Measurements from ENCODE around the gene CSF3R. TPM values are rescaled to one million over a fixed set of nuclear protein-coding genes. Genes with fewer than 3 reads are reported as not detected.
A peak's percentile ranks its signal among the peaks of the same experiment; 100 is the strongest.

Gene CSF3R
- total RNA-seq, 1 donor from 2014 or later: not detected

DNA sequence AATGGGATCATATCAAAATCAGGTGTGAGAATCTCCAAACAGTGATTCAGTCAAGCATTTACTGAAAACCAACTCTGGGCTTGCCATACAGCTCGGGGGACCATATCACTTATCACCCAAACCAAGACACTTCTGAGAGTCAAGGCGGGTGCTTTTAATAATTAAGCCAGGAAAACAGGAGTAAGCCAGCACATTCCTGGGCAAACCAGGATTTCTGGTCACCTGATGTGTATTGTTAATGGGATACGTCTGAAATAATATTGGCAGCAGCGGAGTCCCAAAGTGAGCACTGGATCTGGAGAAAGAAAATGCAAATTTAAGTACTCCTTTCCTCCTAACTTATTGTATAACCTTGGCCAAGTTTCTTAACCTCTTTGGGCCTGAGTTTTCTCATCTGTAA, 50.1 kb downstream of the CSF3R start:
- DNase-seq (ENCODE audit: extremely low read depth, low read depth, low spot score): no peak

DNA sequence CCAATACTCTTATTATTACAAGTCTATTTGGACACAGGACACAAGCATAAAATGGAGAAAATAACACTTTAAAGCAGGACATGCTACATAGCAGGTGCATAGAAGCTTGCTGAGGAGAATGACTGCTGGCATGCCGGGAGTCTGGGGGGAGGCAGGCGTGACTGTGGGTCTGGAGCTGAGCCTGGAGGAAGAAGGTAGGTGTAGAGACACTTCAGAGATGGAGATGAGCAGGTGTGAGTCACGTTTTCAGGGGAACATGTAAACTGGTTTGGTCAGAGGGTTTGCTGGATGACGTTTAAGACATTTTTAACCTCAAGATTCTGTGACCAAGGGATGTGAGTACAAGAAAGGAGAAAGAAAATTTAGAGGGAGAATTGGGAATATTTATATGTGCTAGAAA, 56.9 kb downstream of the CSF3R start:
- DNase-seq (ENCODE audit: extremely low read depth, low read depth, low spot score): no peak

DNA sequence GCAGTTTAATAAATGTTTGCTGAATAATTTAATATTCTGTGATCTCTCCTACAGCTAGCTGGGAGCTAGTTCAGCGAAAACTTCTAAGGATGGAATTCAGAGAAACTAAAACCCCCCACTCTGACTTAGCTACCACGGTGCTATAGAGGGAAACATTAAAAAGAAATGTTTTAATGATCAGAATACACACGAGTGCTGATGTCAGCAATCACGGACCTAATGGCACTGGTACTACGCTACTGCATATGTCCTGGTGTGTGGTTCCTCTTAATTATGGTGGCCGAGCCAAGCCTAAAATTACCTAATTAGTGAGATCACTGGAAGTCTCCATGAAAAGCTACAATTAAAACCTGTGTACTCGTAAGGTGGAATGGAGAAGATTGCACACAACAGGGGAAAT, 61.1 kb downstream of the CSF3R start:
- no peak for DNase-seq (ENCODE audit: extremely low read depth, low read depth, low spot score)

DNA sequence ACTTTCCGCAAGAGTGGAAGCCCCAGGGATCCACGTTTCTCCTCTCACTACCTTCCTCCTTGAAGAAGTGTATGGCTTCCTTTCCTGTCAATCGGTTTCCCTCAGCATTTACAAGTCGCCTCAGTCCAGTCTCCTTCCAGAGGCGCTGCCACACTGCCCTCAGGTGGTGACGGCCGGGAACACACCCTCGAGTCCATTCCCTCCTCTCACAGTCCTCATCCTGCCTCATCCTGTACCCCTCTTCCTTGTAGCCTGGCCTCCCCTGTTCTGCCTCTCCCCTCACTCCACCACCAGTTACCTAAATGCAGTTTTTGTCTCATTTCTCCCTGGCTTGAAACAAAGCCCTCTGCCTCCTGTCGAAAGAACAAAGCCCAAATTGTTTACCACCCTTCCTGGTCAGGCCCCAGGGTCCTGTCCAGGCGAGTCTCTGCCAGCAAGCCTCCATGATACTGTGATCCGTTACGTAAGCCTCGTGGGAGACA, 61.8 kb downstream of the CSF3R start:
- DNase-seq (ENCODE audit: extremely low read depth, low read depth, low spot score): peak; percentile 44

GRCh38 chr1:36420409-36420808, 62.3 kb downstream of the CSF3R start:
- no peak for DNase-seq (ENCODE audit: extremely low read depth, low read depth, low spot score)

GRCh38 chr1:36419569-36419968, 63.1 kb downstream of the CSF3R start:
- DNase-seq (ENCODE audit: extremely low read depth, low read depth, low spot score): no peak

- no peak for DNase-seq (ENCODE audit: extremely low read depth, low read depth, low spot score)
Observed at GRCh38 chr1:36419140-36419539, 63.6 kb downstream of the CSF3R start.

DNA sequence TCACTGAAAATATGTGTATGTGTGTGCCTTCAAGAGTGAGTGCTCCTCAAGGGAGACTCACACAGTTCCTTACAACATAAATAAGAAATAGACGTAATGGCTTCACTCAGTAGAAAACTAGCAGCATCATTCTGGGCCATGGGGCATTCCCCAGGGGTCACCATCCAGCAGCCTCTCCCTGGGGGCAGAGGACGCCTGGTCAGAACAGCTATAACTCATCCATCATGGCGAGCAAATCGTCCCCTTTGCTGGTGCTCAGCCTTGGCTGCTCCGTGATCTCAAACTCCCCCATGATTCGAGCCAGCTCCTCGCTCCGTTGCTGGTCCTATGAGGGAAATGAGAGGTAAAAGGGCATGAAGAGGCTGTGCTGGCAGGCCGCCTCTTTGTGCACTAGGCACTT, 64.8 kb downstream of the CSF3R start:
- DNase-seq (ENCODE audit: extremely low read depth, low read depth, low spot score): no peak

Other genes with a start within 250 kb of the CSF3R start
- gene SH3D21, start 176.5 kb downstream of the CSF3R start, total RNA-seq: 2.4 and 4.0 TPM in 2 replicates
- gene EVA1B, start 159.3 kb downstream of the CSF3R start, total RNA-seq: 132 and 162 TPM in 2 replicates
- gene STK40, start 97.0 kb downstream of the CSF3R start, total RNA-seq: 32.2 and 35.2 TPM in 2 replicates
- 29.1 and 29.8 TPM in 2 replicates for gene LSM10, start 85.0 kb downstream of the CSF3R start, total RNA-seq
- gene OSCP1, start 32.5 kb downstream of the CSF3R start, total RNA-seq: 2.9 and 5.8 TPM in 2 replicates
- gene MRPS15, start 18.5 kb downstream of the CSF3R start, total RNA-seq: 59.2 and 82.6 TPM in 2 replicates

Data from glomerular endothelial cell (primary cell).